Activated T-cell treated with anti-CD3 and anti-CD28 coated beads, Interleukin-2, amount 50 U/mL, for 72 hours (primary cell): ENCODE data around the gene CTNNB1. TPM values are rescaled to one million over a fixed set of nuclear protein-coding genes. Genes with fewer than 3 reads are reported as not detected.
"Not testable (repeated sequence)": the region's sequence is repeated elsewhere in the genome, so short reads cannot be mapped to it uniquely, and the experiment has no call there.

ENCODE experiments used
- ATAC-seq, 2 donors: fragments of 150-1000 bp; cut with Tn5 transposase; replicated peaks in 1 of 2; 2 replicates each; pipeline ENCODE4 v1.10.0; 2021; ENCODE audit warnings: moderate library complexity in 2 of 2, mild to moderate bottlenecking in 1 of 2
- DNase-seq, 2 donors: peaks; one replicate each; pipeline ENCODE4 v3.0.0; 2021 to 2022; ENCODE audit warnings: mixed read lengths in 1 of 2
- H3K27ac Mint-ChIP-seq: one replicate; pipeline ENCODE4 v1.8.0; 2022; ENCODE audit warnings: mild to moderate bottlenecking, moderate library complexity, mixed read lengths
- H3K27me3 Mint-ChIP-seq: one replicate; pipeline ENCODE4 v1.8.0; 2022; ENCODE audit warnings: low read depth, mixed read lengths
- H3K36me3 Mint-ChIP-seq, 2 donors: one replicate each; pipeline ENCODE4 v1.8.0; 2022; ENCODE audit warnings: mixed read lengths in 2 of 2, mild to moderate bottlenecking in 1 of 2; ENCODE audit not compliant: insufficient read depth in 2 of 2
- H3K4me1 Mint-ChIP-seq: one replicate; pipeline ENCODE4 v1.8.0; 2022; ENCODE audit warnings: low read depth, mixed read lengths
- H3K4me3 Mint-ChIP-seq, 2 donors: one replicate each; pipeline ENCODE4 v1.8.0; 2022; ENCODE audit warnings: mild to moderate bottlenecking in 2 of 2, mixed read lengths in 2 of 2, moderate library complexity in 2 of 2
- H3K9me3 Mint-ChIP-seq, 2 donors: one replicate each; pipeline ENCODE4 v1.8.0; 2022; ENCODE audit warnings: mixed read lengths in 2 of 2
- total RNA-seq, 2 donors: library from RNA; stranded (reverse); gene quantifications; one replicate each; pipeline ENCODE4 v1.2.3, GENCODE V29; 2022

CTNNB1 gene
- total RNA-seq, 2 donors from 2014 or later, result 93.3 to 137 TPM

DNA sequence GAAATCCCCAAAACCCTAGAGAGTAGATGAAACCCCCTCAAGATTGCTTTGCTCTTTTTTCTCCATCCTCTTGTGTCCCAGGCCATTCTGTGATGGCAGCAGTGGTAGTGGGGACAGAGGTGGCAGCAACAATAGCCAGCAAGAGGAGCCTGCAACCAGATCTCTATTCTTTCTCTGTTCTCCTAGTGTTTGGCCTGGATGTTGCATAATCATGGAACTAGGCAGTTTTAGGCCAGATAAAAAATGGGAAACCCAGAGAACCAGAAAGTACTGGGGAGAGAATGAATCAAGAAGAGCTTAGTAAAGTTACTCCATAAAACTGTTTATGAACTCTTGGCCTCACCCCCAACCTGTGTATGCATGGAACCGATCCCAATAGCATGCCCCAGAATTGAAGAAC lies 52.3 kb downstream of the CTNNB1 start:
- no peak for ATAC-seq
- no peak for DNase-seq
- H3K36me3 Mint-ChIP-seq, result peaks cover 0 to 8% of the 10 kb centered on the region in 2 donors
- peaks cover 4 to 5% of the 10 kb centered on the region in 2 donors for H3K9me3 Mint-ChIP-seq
- no peak overlapping the region for H3K27ac Mint-ChIP-seq
- peaks cover 7% of the 10 kb centered on the region for H3K27me3 Mint-ChIP-seq
- no peaks in the 10 kb centered on the region for H3K4me1 Mint-ChIP-seq
- H3K4me3 Mint-ChIP-seq, result no peak overlapping the region

DNA sequence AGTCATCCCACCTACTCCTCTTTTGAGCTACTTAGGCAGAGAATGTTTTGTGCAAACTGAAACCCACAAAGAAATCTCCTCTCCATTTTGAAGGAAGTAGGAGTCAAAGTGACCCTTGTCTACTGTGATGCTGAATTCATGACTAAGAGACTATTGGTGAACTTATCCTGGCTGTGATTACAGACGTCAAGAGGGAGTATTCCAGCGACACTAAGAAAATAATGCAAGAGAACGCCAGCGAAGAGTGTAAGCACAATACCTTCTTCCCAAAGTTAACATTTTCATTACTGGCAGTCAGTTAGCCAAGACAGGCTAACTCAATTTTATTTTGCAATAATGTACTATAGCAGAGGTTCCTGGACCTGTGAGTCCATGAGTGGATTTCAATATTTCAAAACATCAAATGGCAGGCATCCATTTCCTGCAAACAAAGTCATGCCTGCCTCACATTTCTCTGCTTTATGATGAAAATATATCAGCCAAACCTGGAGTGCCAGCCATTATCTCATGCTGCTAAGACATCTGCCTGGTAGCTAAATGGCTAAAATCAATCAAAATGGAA lies 59.0 kb downstream of the CTNNB1 start:
- H3K36me3 Mint-ChIP-seq, result no peaks in the 10 kb centered on the region
- no peaks in the 10 kb centered on the region for H3K27me3 Mint-ChIP-seq
- no peak overlapping the region for H3K4me3 Mint-ChIP-seq
- ATAC-seq (no peak), DNase-seq (no peak)
- H3K9me3 Mint-ChIP-seq, result no peaks in the 10 kb centered on the region
- no peak overlapping the region for H3K27ac Mint-ChIP-seq
- no peaks in the 10 kb centered on the region for H3K4me1 Mint-ChIP-seq

DNA sequence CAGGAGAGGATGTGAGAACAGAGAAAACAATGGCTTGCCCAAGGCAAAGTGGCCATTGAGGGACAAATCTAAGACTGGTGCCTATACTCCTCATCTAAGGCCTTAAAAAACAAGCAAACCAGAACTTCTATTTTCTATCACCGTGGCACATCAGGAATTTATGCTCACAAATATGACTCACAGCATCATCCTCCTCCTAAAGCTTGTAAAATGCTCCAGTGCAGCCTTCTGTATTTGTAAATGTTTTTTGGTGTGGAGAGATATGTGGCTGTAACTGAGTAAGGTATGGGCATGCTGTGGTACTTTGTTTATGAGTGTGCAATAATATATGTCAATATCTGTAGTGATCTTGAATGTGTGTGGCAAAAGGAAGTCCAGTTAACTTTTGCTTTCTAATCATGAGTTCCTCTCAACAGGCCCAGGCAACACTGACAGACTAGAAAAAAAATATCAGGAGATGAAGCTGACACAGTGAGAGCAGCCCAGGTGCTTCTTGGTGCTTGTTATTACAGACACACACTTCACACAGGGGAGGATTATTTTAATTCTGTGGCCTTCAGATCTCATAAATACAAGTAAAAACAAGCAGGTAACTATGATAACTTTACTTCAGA lies 60.3 kb downstream of the CTNNB1 start:
- Mint-ChIP-seq H3K9me3 (no peaks in the 10 kb centered on the region), H3K4me1 (no peaks in the 10 kb centered on the region), H3K4me3 (no peak overlapping the region), H3K27ac (no peak overlapping the region), H3K36me3 (no peaks in the 10 kb centered on the region), H3K27me3 (no peaks in the 10 kb centered on the region)
- DNase-seq (no peak), ATAC-seq (no peak)

DNA sequence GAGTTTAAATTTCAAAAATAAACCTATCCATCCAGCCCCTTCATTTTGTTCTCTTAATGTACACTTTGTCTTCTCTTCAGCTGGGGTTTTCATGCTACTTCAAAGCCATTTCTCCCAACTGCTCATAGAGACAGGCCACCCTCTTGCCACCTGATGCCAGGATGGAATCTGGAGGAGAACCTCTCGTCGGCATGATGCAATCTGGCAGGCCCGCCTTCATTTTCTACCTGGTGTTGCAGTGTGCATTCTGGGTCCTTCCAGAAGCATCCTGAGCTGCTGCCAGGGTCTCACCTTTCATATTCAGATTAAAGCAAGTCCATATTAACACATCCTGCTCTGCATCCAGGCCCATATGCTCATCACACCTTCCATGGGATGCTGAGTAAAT lies 60.8 kb downstream of the CTNNB1 start:
- Mint-ChIP-seq H3K9me3 (no peaks in the 10 kb centered on the region), H3K4me1 (no peaks in the 10 kb centered on the region), H3K27ac (no peak overlapping the region), H3K4me3 (no peak overlapping the region), H3K36me3 (no peaks in the 10 kb centered on the region), H3K27me3 (no peaks in the 10 kb centered on the region)
- ATAC-seq (no peak), DNase-seq (no peak)

DNA sequence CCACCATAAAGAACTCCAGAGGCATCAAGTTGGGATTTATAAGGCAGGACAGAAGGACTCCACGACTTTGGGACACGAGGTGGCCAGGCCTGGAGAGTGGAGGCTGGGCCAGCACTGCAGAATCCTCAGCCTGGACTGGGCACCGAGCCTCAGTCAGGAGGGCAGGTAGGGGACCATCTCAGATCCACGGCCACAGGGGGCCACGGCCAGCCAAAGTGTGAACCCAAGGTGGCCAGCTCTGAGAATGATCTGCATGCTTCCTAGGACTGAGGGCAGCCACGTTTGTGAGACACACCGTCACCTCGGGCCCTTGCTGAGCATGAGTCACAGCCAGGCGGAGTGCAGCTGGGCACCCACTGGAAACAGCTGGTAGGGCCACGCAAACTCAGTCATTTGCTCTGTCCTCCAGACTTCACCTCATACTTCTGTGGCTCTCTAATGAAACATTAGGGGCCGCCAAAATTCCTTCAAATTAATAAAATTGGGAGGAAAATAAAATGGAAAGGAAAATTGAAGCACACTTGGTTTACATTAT lies 65.8 kb downstream of the CTNNB1 start:
- no peak overlapping the region for H3K4me3 Mint-ChIP-seq
- no peak overlapping the region for H3K27ac Mint-ChIP-seq
- no peaks in the 10 kb centered on the region for H3K27me3 Mint-ChIP-seq
- H3K9me3 Mint-ChIP-seq, result peaks cover 1 to 5% of the 10 kb centered on the region in 2 donors
- H3K36me3 Mint-ChIP-seq, result no peaks in the 10 kb centered on the region
- H3K4me1 Mint-ChIP-seq, result no peaks in the 10 kb centered on the region
- no peak for DNase-seq
- ATAC-seq, result no peak

DNA sequence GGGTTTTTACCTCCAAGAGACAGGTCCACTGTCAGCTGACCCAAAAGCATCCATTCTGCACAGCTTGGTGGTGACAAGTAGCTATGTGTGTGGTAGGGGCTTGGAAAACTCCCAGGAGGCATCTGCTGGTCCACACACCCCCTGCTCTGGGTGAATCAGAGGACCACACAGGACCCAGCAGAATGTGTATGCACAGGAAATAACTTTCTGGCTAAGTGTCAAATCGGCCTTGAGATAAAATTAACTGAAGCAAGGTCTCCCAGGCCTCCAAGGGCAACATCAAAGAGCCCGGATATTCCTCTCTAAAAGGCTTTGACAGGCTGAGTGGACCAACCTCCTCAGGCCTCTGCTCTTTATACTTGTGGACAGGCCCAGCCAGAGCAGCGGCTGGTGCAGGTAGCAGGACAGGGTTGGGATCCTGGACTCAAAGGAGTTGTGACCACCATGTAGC lies 66.5 kb downstream of the CTNNB1 start:
- Mint-ChIP-seq H3K9me3 (peaks cover 1 to 5% of the 10 kb centered on the region in 2 donors), H3K36me3 (no peaks in the 10 kb centered on the region), H3K27me3 (no peaks in the 10 kb centered on the region), H3K27ac (no peak overlapping the region), H3K4me1 (no peaks in the 10 kb centered on the region), H3K4me3 (no peak overlapping the region)
- ATAC-seq (no peak), DNase-seq (no peak)

DNA sequence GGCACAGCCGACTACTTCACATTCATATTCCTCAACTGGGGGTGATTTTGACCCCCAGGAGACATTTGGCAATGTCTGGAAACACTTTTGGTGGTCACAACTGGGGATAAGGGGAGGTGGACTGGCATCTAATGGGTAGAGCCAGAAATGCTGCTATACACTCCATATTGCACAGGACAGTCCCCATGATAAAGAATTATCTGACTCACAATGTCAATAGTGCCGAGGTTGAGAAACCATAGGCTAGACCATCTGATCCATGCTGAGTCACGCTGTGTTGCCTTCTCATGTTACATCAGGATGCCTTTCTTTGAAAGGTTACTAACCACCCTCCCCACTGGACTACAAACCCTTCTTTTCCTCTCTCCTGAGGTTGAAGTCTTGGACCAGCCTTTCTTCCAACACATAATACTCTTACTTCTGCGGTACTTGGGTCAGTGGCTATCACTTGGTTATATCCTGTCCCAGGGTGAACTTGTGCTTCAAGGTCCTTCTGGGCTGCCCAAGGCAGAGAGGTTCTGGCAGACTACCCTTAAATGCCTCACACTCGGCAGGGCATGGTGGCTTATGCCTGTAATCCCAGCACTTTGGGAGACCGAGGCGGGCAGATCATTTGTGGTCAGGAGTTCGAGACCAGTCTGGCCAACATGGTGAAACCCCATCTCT lies 68.8 kb downstream of the CTNNB1 start:
- Mint-ChIP-seq H3K4me3 (no peak overlapping the region), H3K4me1 (no peaks in the 10 kb centered on the region), H3K36me3 (peaks cover 0 to 8% of the 10 kb centered on the region in 2 donors), H3K27ac (no peak overlapping the region), H3K27me3 (no peaks in the 10 kb centered on the region), H3K9me3 (peaks cover 5 to 6% of the 10 kb centered on the region in 2 donors)
- no peak for DNase-seq
- peak in 1 of 2 donors; percentile 47 for ATAC-seq

DNA sequence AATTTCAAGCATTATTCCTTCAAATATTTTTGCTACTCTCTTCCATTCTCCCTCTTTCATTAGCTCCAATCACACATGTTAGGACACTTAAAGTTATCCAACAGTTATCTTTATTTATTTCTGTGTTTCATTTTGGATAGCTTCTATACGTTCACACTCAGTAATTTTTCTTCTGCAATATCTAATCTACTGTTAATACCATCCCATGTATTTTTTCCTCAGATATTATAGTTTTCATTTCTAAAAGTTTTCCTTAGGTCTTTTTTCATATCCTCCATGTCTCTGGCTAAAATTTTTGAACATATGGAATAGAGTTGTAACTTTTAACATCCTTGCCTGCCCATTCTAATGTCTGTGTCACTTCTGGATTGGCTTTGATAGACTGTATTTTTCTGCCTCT lies 73.4 kb downstream of the CTNNB1 start:
- Mint-ChIP-seq H3K4me3 (no peak overlapping the region), H3K27ac (no peak overlapping the region), H3K36me3 (peaks cover 3 to 11% of the 10 kb centered on the region in 2 donors), H3K9me3 (peaks cover 7 to 10% of the 10 kb centered on the region in 2 donors), H3K27me3 (no peaks in the 10 kb centered on the region), H3K4me1 (no peaks in the 10 kb centered on the region)
- no peak for ATAC-seq
- DNase-seq, result no peak

DNA sequence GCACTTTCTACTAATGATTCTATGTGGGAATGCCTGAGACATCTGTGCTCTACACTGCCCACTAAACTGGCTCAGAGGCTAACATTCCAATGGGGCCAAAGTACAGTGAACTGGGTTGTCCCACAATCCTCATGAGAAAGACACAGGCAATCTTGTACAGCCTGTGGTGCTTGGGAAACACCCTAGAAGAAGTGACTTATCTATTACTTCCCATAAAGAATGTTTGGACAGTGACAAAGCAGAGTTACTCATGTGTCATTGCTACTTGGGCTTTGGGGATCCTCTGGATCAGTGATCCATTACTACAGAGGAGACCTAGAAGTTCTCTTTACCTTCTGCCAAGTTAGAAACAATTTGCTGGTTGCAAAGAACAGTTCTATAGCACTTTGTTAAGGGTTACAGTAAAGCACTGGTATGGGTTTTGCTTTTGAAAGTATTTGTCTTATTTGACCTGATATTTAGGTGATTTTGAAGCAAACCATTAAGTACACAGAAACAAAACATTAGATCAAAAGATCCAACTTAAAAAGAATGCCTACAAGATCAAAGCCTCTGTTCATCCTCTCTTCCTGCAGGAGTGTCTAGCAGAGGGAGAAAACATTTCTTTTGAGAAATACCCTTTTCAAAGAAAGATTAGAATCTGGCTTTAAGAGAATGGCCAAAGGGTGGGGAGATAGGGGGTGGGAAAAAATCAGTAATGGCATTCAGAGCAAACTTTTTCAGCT lies 75.8 kb downstream of the CTNNB1 start:
- Mint-ChIP-seq H3K4me1 (no peaks in the 10 kb centered on the region), H3K36me3 (peaks cover 5 to 11% of the 10 kb centered on the region in 2 donors), H3K27me3 (no peaks in the 10 kb centered on the region), H3K27ac (no peak overlapping the region), H3K4me3 (no peak overlapping the region), H3K9me3 (peaks cover 8 to 11% of the 10 kb centered on the region in 2 donors)
- DNase-seq, result no peak
- no peak for ATAC-seq

DNA sequence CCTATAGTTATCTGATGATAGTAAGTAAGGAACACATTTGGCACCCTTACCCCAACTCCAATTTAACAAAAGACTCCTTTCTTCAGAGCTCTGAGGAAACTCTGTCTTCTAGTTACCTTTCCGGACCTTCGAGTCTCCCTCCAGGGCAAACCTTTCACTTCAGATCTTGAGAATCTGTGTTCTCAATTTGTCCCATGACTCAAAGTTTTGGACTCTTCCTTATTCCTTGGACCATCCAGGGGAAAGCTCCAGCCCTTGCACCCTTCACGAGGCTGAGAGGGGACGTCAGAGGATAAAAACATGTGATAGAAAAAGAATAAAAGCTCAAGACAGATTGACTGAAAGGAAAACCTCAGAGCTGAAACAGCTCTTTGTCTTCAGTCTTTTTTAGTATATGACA lies 76.9 kb downstream of the CTNNB1 start:
- no peak overlapping the region for H3K27ac Mint-ChIP-seq
- ATAC-seq (no peak), DNase-seq (no peak)
- no peaks in the 10 kb centered on the region for H3K4me1 Mint-ChIP-seq
- no peak overlapping the region for H3K4me3 Mint-ChIP-seq
- H3K36me3 Mint-ChIP-seq, result peaks cover 5 to 14% of the 10 kb centered on the region in 2 donors
- no peaks in the 10 kb centered on the region for H3K27me3 Mint-ChIP-seq
- H3K9me3 Mint-ChIP-seq, result peaks cover 11% of the 10 kb centered on the region in 2 donors

DNA sequence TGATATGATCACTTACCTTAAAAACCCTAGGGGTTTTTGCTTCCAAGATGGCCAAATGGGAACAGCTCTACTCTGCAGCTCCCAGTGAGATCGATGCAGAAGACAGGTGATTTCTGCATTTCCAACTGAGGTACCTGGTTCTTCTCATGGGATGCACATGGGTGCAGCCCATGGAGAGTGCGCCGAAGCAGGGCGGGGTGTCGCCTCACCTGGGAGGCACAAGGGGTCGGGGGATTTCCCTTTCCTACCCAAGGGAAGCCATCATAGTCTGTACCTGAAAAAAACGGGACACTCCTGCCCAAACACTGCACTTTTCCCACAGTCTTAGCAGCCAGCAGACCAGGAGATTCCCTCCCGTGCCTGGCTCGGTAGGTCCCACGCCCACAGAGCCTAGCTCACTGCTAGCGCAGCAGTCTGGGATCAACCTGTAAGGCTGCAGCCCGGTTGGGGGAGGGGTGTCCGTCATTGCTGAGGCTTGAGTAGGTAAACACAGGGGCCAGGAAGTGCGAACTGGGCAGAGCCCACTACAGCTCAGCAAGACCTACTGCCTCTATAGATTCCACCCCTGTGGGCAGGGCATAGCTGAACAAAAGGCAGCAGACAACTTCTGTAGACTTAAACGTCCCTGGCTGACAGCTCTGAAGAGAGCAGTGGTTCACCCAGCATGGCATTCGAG lies 78.6 kb downstream of the CTNNB1 start:
- Mint-ChIP-seq H3K9me3 (peaks cover 7 to 12% of the 10 kb centered on the region in 2 donors), H3K4me1 (no peaks in the 10 kb centered on the region), H3K4me3 (no peak overlapping the region), H3K36me3 (peaks cover 6 to 8% of the 10 kb centered on the region in 2 donors), H3K27me3 (no peaks in the 10 kb centered on the region), H3K27ac (no peak overlapping the region)
- no peak for ATAC-seq
- DNase-seq, result no peak

DNA sequence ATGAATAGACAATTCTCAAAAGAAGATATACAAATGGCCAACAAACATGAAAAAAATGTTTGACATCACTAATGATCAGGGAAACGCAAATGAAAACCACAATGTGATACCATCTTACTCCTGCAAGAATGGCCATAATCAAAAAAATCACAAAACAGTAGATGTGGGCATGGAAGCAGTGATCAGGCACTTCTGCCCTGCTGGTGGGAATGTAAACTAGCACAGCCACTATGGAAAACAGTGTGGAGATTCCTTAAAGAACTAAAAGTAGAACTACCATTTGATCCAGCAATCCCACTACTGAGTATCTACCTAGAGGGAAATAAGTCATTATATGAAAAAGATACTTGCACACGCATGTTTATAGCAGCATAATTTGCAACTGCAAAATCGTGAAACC lies 85.6 kb downstream of the CTNNB1 start:
- DNase-seq, H3K36me3 Mint-ChIP-seq, H3K4me3 Mint-ChIP-seq, H3K9me3 Mint-ChIP-seq, H3K27me3 Mint-ChIP-seq, ATAC-seq, H3K27ac Mint-ChIP-seq, H3K4me1 Mint-ChIP-seq: not testable (repeated sequence)
